ENCODE results near the gene CPT1A.

The CPT1A gene

GRCh38 chr11:68859123-68859522 is 17.4 kb upstream of the CPT1A start:
- H3K27ac ChIP-seq, result no peak overlapping the region
- TF ChIP-seq CTCF (conservative IDR thresholded peaks at IDR 0.05), result no peak

DNA sequence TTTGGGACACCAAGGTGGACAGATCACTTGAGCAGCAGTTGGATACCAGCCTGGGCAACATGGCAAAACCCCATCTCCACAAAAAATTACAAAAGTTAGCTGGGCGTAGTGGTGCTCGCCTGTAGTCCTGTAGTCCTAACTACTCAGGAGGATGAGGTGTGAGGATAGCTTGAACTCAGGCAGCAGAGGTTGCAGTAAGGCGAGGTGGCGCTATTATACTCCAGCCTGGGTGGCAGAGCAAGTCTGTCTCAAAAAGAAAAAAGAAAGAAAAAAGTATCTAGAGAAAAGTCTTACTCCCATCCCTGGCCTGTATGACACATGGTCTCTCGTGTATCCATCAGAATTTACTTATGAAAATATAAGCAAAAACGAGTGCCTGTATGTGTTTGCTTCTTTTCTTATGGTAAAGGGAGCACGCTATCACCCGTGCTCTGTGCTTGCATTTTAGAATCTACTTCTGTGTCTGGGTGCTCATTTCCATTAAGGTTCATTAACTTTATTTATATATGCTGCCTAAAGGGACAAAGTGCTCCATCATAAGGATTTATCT is 15.4 kb upstream of the CPT1A start:
- TF ChIP-seq CTCF (conservative IDR thresholded peaks at IDR 0.05), result 0 out of 2 replicates have a peak, but pooled peaks have one; percentile 9
- peak overlapping the region; percentile 61 for H3K27ac ChIP-seq

DNA sequence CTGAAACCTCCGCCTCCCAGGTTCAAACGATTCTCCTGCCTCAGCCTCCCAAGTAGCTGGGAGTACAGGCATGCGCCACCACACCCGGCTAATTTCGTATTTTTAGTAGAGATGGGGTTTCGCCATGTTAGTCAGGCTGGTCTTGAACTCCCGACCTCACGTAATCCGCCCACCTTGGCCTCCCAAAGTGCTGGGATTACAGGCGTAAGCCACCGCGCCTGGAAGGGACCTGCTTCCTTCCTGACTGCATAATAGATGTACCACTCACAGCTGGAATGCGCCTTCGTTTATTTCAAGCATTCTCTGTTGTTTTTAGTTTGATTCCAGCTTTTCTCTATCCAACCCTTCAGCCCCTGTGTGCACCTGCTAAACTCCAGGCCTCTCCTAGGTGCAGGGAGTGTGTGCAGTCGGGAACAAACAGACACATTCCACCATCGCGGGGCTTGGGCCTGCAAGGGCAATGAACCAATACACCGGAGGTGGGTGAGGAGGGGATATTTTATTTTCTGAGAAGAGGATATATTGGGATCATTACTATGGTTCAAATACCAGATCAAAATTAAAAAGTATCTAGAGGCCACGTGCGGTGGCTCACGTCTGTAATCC is 14.8 kb upstream of the CPT1A start:
- peak overlapping the region; percentile 61 for H3K27ac ChIP-seq

- TF ChIP-seq CTCF (conservative IDR thresholded peaks at IDR 0.05), result no peak
- H3K27ac ChIP-seq, result peak overlapping the region; percentile 61; the same call in 1 of the 2 replicates
Observed at GRCh38 chr11:68855205-68855981, 13.7 kb upstream of the CPT1A start.

DNA sequence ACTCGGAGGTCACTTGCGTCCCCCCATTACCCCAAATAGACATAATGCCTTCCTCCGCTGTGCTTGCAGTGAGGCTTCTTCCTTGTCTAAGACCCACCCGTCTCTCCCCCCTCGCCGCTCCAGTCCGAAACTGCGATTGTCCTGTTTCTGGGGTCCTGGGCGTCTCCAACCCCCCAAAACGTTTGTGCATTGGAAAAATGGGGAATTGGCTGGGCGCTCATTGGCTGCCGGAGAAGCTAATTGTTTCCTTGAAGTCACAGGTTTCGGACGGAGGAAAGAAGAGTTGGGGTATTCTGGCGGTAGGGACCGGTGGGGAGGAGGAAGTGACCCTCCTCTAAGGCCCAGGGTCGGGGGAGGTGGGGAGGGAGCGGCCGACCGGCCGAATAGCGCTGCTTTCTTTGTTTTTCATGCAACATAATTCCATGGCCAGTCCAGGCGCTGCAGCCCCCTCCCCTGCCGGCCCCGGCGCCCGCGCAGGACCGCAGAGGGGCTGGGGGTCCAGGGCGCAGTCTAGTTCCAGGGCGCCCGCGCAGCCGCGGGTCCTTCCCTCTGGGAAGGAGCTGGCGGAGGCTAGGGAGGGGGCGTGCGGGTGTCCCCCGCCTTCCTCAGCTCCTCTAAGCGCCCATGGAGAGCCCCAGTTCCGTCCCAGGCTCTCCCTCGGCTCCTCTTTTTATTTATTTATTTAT is 12.7 kb upstream of the CPT1A start:
- H3K27ac ChIP-seq, result no peak overlapping the region
- TF ChIP-seq CTCF (conservative IDR thresholded peaks at IDR 0.05), result no peak

DNA sequence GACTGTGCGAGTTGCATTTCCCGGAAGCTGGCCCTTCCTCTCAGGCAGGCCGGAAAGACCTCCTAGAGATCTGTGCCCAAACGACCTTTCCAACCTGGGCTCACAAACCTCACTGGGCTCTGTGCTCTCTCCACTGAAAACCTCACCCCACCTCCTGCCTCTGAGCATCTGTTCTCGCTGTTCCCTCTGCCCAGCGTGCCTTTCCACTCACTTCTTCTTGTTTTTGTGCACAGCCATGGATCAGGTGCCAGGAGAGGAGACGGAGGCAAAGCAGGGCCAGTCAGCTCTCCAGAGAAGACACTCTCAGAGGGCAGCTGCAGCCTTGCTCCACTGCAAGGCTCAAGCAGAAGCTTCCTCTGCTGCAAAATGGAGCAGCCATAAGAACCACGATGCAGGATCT is 10.9 kb upstream of the CPT1A start:
- TF ChIP-seq CTCF (conservative IDR thresholded peaks at IDR 0.05), result no peak
- H3K27ac ChIP-seq, result no peak overlapping the region

GRCh38 chr11:68848429-68848828 is 6.7 kb upstream of the CPT1A start:
- no peak for TF ChIP-seq CTCF (conservative IDR thresholded peaks at IDR 0.05)
- H3K27ac ChIP-seq, result no peak overlapping the region
